OCI-LY3 (cell line): Measurements from ENCODE around the gene TTLL1.

Source experiments
- H2AFZ ChIP-seq: fragments of 200-600, 300-600 bp; shearing (Covaris generic); 2 replicates; pipeline ENCODE4 v1.6.0; 2014; ENCODE audit warnings: antibody characterized with exemption, low read depth, low read length
- H3K27ac ChIP-seq: fragments of 200-600, 300-600 bp; sonication (generic); 2 replicates; pipeline ENCODE4 v1.5.1; 2014; ENCODE audit warnings: mild to moderate bottlenecking, low read length, moderate library complexity, mixed read lengths
- H3K27me3 ChIP-seq: fragments of 200-600, 300-600 bp; sonication (generic); 2 replicates; pipeline ENCODE4 v1.6.1; 2014; ENCODE audit warnings: low read depth, low read length, mixed read lengths
- H3K36me3 ChIP-seq: fragments of 200-600, 300-600 bp; sonication (generic); replicated peaks from 2 replicates; pipeline ENCODE3; 2014; ENCODE audit warnings: low read depth, low read length, mixed read lengths
- H3K4me1 ChIP-seq: fragments of 300-600, 200-600 bp; sonication (generic); 2 replicates; pipeline ENCODE4 v1.6.1; 2014; ENCODE audit warnings: low read length, mixed read lengths
- H3K4me2 ChIP-seq: fragments of 200-600, 300-600 bp; sonication (generic); 2 replicates; pipeline ENCODE4 v1.6.1; 2014; ENCODE audit warnings: low read length, mixed read lengths
- H3K4me3 ChIP-seq: fragments of 300-600, 200-600 bp; sonication (generic); 2 replicates; pipeline ENCODE4 v1.5.1; 2014; ENCODE audit warnings: antibody characterized with exemption, mild to moderate bottlenecking, low read length, moderate library complexity
- H3K79me2 ChIP-seq: fragments of 300-600, 200-600 bp; shearing (Covaris generic); 2 replicates; pipeline ENCODE4 v1.6.1; 2014; ENCODE audit warnings: mild to moderate bottlenecking, low read length, mixed read lengths
- H3K9ac ChIP-seq: fragments of 300-600, 200-600 bp; shearing (Covaris generic); 2 replicates; pipeline ENCODE4 v1.6.0; 2014; ENCODE audit warnings: mild to moderate bottlenecking, low read length, moderate library complexity
- H3K9me3 ChIP-seq: fragments of 200-600, 300-600 bp; shearing (Covaris generic); 2 replicates; pipeline ENCODE4 v1.6.1; 2014; ENCODE audit warnings: low read length, mixed read lengths; ENCODE audit not compliant: insufficient read depth
- H4K20me1 ChIP-seq: fragments of 200-600, 300-600 bp; sonication (generic); 2 replicates; pipeline ENCODE4 v1.6.1; 2016; ENCODE audit warnings: low read length, mixed read lengths; ENCODE audit not compliant: insufficient read depth
- CTCF ChIP-seq: fragments of 200-600, 300-600 bp; sonication (generic); IDR thresholded peaks from 2 replicates; pipeline ENCODE4 v1.5.1; 2014; ENCODE audit warnings: antibody characterized with exemption, low read length, low read depth
- EZH2phosphoT487 ChIP-seq: fragments of 200-600 bp; shearing (Covaris generic); IDR thresholded peaks from 2 replicates; pipeline ENCODE4 v1.6.1; 2018; ENCODE audit warnings: antibody characterized with exemption, mixed run types, low read depth

TTLL1 gene

GRCh38 chr22:43088627-43088983 lies 586 bp downstream of the TTLL1 start:
- Histone ChIP-seq H2AFZ (peak overlapping the region; percentile 89), H3K27ac (peak overlapping the region; percentile 30), H3K4me3 (peak overlapping the region; percentile 86), H3K27me3 (no peaks in the 10 kb centered on the region), H3K9me3 (no peaks in the 10 kb centered on the region), H3K36me3 (no peaks in the 10 kb centered on the region), H3K79me2 (no peaks in the 10 kb centered on the region), H3K9ac (peak overlapping the region; percentile 66), H3K4me2 (peak overlapping the region; percentile 86), H4K20me1 (no peaks in the 10 kb centered on the region), H3K4me1 (peaks cover 24% of the 10 kb centered on the region)
- TF ChIP-seq CTCF (no peak), EZH2phosphoT487 (no peak)

GRCh38 chr22:43085658-43086606 lies 3.3 kb downstream of the TTLL1 start:
- Histone ChIP-seq H3K4me2 (peak overlapping the region; percentile 53), H4K20me1 (no peaks in the 10 kb centered on the region), H3K27ac (peak overlapping the region; percentile 58), H3K4me3 (peak overlapping the region; percentile 9; the same call in 1 of the 2 replicates), H3K36me3 (no peaks in the 10 kb centered on the region), H3K9ac (peak overlapping the region; percentile 24; the same call in 1 of the 2 replicates), H3K9me3 (no peaks in the 10 kb centered on the region), H2AFZ (peak overlapping the region; percentile 87), H3K79me2 (no peaks in the 10 kb centered on the region), H3K4me1 (peaks cover 24% of the 10 kb centered on the region), H3K27me3 (no peaks in the 10 kb centered on the region)
- no peak for TF ChIP-seq EZH2phosphoT487
- TF ChIP-seq CTCF, result no peak

GRCh38 chr22:43081968-43082367 lies 7.2 kb downstream of the TTLL1 start:
- no peak overlapping the region for H2AFZ ChIP-seq
- no peaks in the 10 kb centered on the region for H3K36me3 ChIP-seq
- H4K20me1 ChIP-seq, result no peaks in the 10 kb centered on the region
- H3K4me1 ChIP-seq, result peaks cover 19% of the 10 kb centered on the region
- no peak overlapping the region for H3K9ac ChIP-seq
- no peaks in the 10 kb centered on the region for H3K79me2 ChIP-seq
- TF ChIP-seq EZH2phosphoT487 (no peak), CTCF (no peak)
- no peaks in the 10 kb centered on the region for H3K9me3 ChIP-seq
- no peak overlapping the region for H3K4me2 ChIP-seq
- H3K27me3 ChIP-seq, result no peaks in the 10 kb centered on the region
- no peak overlapping the region for H3K27ac ChIP-seq
- H3K4me3 ChIP-seq, result no peak overlapping the region

GRCh38 chr22:43080616-43081015 lies 8.6 kb downstream of the TTLL1 start:
- no peaks in the 10 kb centered on the region for H4K20me1 ChIP-seq
- no peak overlapping the region for H3K9ac ChIP-seq
- no peaks in the 10 kb centered on the region for H3K9me3 ChIP-seq
- no peaks in the 10 kb centered on the region for H3K36me3 ChIP-seq
- H3K27ac ChIP-seq, result no peak overlapping the region
- H3K79me2 ChIP-seq, result no peaks in the 10 kb centered on the region
- H2AFZ ChIP-seq, result no peak overlapping the region
- no peaks in the 10 kb centered on the region for H3K27me3 ChIP-seq
- TF ChIP-seq CTCF, result no peak
- no peak for TF ChIP-seq EZH2phosphoT487
- H3K4me2 ChIP-seq, result no peak overlapping the region
- peaks cover 6% of the 10 kb centered on the region for H3K4me1 ChIP-seq
- H3K4me3 ChIP-seq, result no peak overlapping the region
